ENCODE measurements around the gene ADAMTS8. TPM values are rescaled to one million over a fixed set of nuclear protein-coding genes. Genes with fewer than 3 reads are reported as not detected.
A peak's percentile ranks its signal among the peaks of the same experiment; 100 is the strongest.

Gene ADAMTS8
- under 1 TPM in 1 of 3 donors, not detected in 2; 0.08 TPM for total RNA-seq

GRCh38 chr11:130428316-130429119 is at the start of gene ADAMTS8:
ADAMTS8 (minus strand) TSS chr11:130428609; CDS start chr11:130428286, 323 bp downstream.
- H3K27me3 Mint-ChIP-seq (ENCODE audit: low read depth) = peaks cover 61% of the 10 kb centered on the region
- DNase-seq (no peak), ATAC-seq (peak; percentile 24 to 51)
- H3K4me1 Mint-ChIP-seq (ENCODE audit: low read depth) = peaks cover 14% of the 10 kb centered on the region
- H3K4me3 Mint-ChIP-seq = peak within 1 kb of the TSS; percentile 48
- no peaks in the 10 kb centered on the region for H3K9me3 Mint-ChIP-seq
- no peaks in the 10 kb centered on the region for H3K36me3 Mint-ChIP-seq (ENCODE audit: insufficient read depth)

GRCh38 chr11:130477586-130478203 is 49.3 kb upstream of the ADAMTS8 start:
- Mint-ChIP-seq H3K36me3 (ENCODE audit: insufficient read depth) (no peaks in the 10 kb centered on the region), H3K9me3 (no peaks in the 10 kb centered on the region), H3K27me3 (ENCODE audit: low read depth) (no peaks in the 10 kb centered on the region), H3K4me1 (ENCODE audit: low read depth) (no peaks in the 10 kb centered on the region), H3K4me3 (no peak overlapping the region)
- DNase-seq (no peak), ATAC-seq (no peak)

- Mint-ChIP-seq H3K36me3 (ENCODE audit: insufficient read depth) (no peaks in the 10 kb centered on the region), H3K4me3 (no peak overlapping the region), H3K9me3 (no peaks in the 10 kb centered on the region), H3K27me3 (ENCODE audit: low read depth) (no peaks in the 10 kb centered on the region), H3K4me1 (ENCODE audit: low read depth) (no peaks in the 10 kb centered on the region)
- ATAC-seq (no peak), DNase-seq (no peak)
These were observed 48.6 kb upstream of the ADAMTS8 start for GRCh38 chr11:130476922-130477491.

- no peak for ATAC-seq
- Mint-ChIP-seq H3K27me3 (ENCODE audit: low read depth) (no peaks in the 10 kb centered on the region), H3K36me3 (ENCODE audit: insufficient read depth) (no peaks in the 10 kb centered on the region)
These were observed 48.0 kb upstream of the ADAMTS8 start for GRCh38 chr11:130476200-130476921.

GRCh38 chr11:130475426-130476053 is 47.1 kb upstream of the ADAMTS8 start:
- no peaks in the 10 kb centered on the region for H3K9me3 Mint-ChIP-seq
- H3K4me1 Mint-ChIP-seq (ENCODE audit: low read depth) = no peaks in the 10 kb centered on the region
- no peaks in the 10 kb centered on the region for H3K36me3 Mint-ChIP-seq (ENCODE audit: insufficient read depth)
- no peak overlapping the region for H3K4me3 Mint-ChIP-seq
- ATAC-seq = no peak
- no peaks in the 10 kb centered on the region for H3K27me3 Mint-ChIP-seq (ENCODE audit: low read depth)
- no peak for DNase-seq

More at GRCh38 chr11:130476200-130476921, 48.0 kb upstream of the ADAMTS8 start:
- DNase-seq = no peak
- Mint-ChIP-seq H3K9me3 (no peaks in the 10 kb centered on the region), H3K4me3 (no peak overlapping the region), H3K4me1 (ENCODE audit: low read depth) (no peaks in the 10 kb centered on the region)

GRCh38 chr11:130474637-130475400 is 46.4 kb upstream of the ADAMTS8 start:
- ATAC-seq = no peak
- Mint-ChIP-seq H3K36me3 (ENCODE audit: insufficient read depth) (no peaks in the 10 kb centered on the region), H3K9me3 (no peaks in the 10 kb centered on the region), H3K4me3 (no peak overlapping the region), H3K27me3 (ENCODE audit: low read depth) (no peaks in the 10 kb centered on the region), H3K4me1 (ENCODE audit: low read depth) (no peaks in the 10 kb centered on the region)
- DNase-seq = no peak

- no peaks in the 10 kb centered on the region for H3K9me3 Mint-ChIP-seq
- ATAC-seq = no peak
- no peaks in the 10 kb centered on the region for H3K4me1 Mint-ChIP-seq (ENCODE audit: low read depth)
- H3K27me3 Mint-ChIP-seq (ENCODE audit: low read depth) = no peaks in the 10 kb centered on the region
- no peak overlapping the region for H3K4me3 Mint-ChIP-seq
- no peak for DNase-seq
- no peaks in the 10 kb centered on the region for H3K36me3 Mint-ChIP-seq (ENCODE audit: insufficient read depth)
These were observed 45.5 kb upstream of the ADAMTS8 start for GRCh38 chr11:130473795-130474377.

- Mint-ChIP-seq H3K4me3 (no peak overlapping the region), H3K36me3 (ENCODE audit: insufficient read depth) (no peaks in the 10 kb centered on the region), H3K9me3 (no peaks in the 10 kb centered on the region), H3K27me3 (ENCODE audit: low read depth) (no peaks in the 10 kb centered on the region), H3K4me1 (ENCODE audit: low read depth) (no peaks in the 10 kb centered on the region)
- ATAC-seq (no peak), DNase-seq (no peak)
These were observed 44.8 kb upstream of the ADAMTS8 start for GRCh38 chr11:130473056-130473794.

GRCh38 chr11:130472434-130472961 is 44.1 kb upstream of the ADAMTS8 start:
- ATAC-seq = no peak
- H3K9me3 Mint-ChIP-seq = no peaks in the 10 kb centered on the region
- H3K4me1 Mint-ChIP-seq (ENCODE audit: low read depth) = no peaks in the 10 kb centered on the region
- no peak overlapping the region for H3K4me3 Mint-ChIP-seq
- no peaks in the 10 kb centered on the region for H3K27me3 Mint-ChIP-seq (ENCODE audit: low read depth)
- H3K36me3 Mint-ChIP-seq (ENCODE audit: insufficient read depth) = no peaks in the 10 kb centered on the region
- no peak for DNase-seq

GRCh38 chr11:130471731-130472433 is 43.5 kb upstream of the ADAMTS8 start:
- Mint-ChIP-seq H3K36me3 (ENCODE audit: insufficient read depth) (no peaks in the 10 kb centered on the region), H3K27me3 (ENCODE audit: low read depth) (no peaks in the 10 kb centered on the region), H3K9me3 (no peaks in the 10 kb centered on the region), H3K4me1 (ENCODE audit: low read depth) (no peaks in the 10 kb centered on the region), H3K4me3 (no peak overlapping the region)
- ATAC-seq (no peak), DNase-seq (no peak)

GRCh38 chr11:130470832-130471706 is 42.7 kb upstream of the ADAMTS8 start:
- Mint-ChIP-seq H3K4me3 (no peak overlapping the region), H3K36me3 (ENCODE audit: insufficient read depth) (no peaks in the 10 kb centered on the region), H3K9me3 (no peaks in the 10 kb centered on the region), H3K4me1 (ENCODE audit: low read depth) (no peaks in the 10 kb centered on the region), H3K27me3 (ENCODE audit: low read depth) (no peaks in the 10 kb centered on the region)
- ATAC-seq = no peak
- no peak for DNase-seq
